GM12801 (cell line): ENCODE results near the gene C19orf67.

Experiments
- CTCF ChIP-seq: IDR thresholded peaks from one replicate; pipeline ENCODE4 v1.5.1; 2011; ENCODE audit warnings: control low read depth; ENCODE audit not compliant: insufficient read length; ENCODE audit errors: extremely low read depth

The C19orf67 gene

GRCh38 chr19:14114439-14114838, 28.9 kb upstream of the C19orf67 start:
- no peak for TF ChIP-seq CTCF

GRCh38 chr19:14113762-14114414, 28.3 kb upstream of the C19orf67 start:
- TF ChIP-seq CTCF, result no peak

GRCh38 chr19:14112809-14113385, 27.3 kb upstream of the C19orf67 start:
- TF ChIP-seq CTCF, result no peak

GRCh38 chr19:14112051-14112808, 26.6 kb upstream of the C19orf67 start:
- no peak for TF ChIP-seq CTCF

GRCh38 chr19:14111486-14111885, 25.9 kb upstream of the C19orf67 start:
- TF ChIP-seq CTCF, result no peak

- no peak for TF ChIP-seq CTCF
Measured at GRCh38 chr19:14110650-14111049, 25.1 kb upstream of the C19orf67 start.

- TF ChIP-seq CTCF, result no peak
Measured at GRCh38 chr19:14107581-14108461, 22.2 kb upstream of the C19orf67 start.
